K562 (cell line): Measurements from ENCODE around the gene NUP85. TPM values are rescaled to one million over a fixed set of nuclear protein-coding genes. Genes with fewer than 3 reads are reported as not detected.

Source experiments
- ATAC-seq: fragments of 200-7000 bp; cut with Tn5 transposase; 3 replicates; pipeline ENCODE4 v1.9.1; 2020; ENCODE audit warnings: moderate library complexity
- BruUV-seq: library from RNA; stranded (reverse); fragments of 400-500 nt; replicated peaks from 2 replicates; lab custom pipeline; 2021; lab: Mats Ljungman, UMichigan
- CTCF ChIA-PET: fragments of 300-600 bp; formaldehyde crosslinking; extraction: SDS; loops from one replicate; lab custom pipeline; 2021; ENCODE audit warnings: low intra/inter-chr PET ratio; lab: Yijun Ruan, JAX
- POLR2A ChIA-PET: fragments of 300-600, 350-650 bp; sonication (Branson Sonifier 250); formaldehyde crosslinking; extraction: SDS; loops from one replicate; lab custom pipeline; 2021; ENCODE audit warnings: antibody characterized with exemption, inconsistent platforms; lab: Yijun Ruan, JAX
- DNase-seq, 4 experiments: peaks; one replicate each; pipeline versions ENCODE4 v3.0.0 to v3.0.0-alpha.2; 2011 to 2018; ENCODE audit warnings: low spot score in 3 of 4, mixed read lengths in 3 of 4; ENCODE audit errors: extremely low read depth in 1 of 4
- FAIRE-seq: peaks from 2 replicates; lab custom pipeline; 2011; peaks lifted over from hg19 to GRCh38; lab: Jason Lieb, UNC
- H2AFZ ChIP-seq: 2 replicates; pipeline ENCODE4 v1.6.0; 2011; ENCODE audit warnings: low read depth, low read length, control low read depth, inconsistent platforms
- H3K27ac ChIP-seq: fragments of 200-600 bp; 3 replicates; pipeline ENCODE4 v1.8.0; 2011; ENCODE audit warnings: low read depth, mild to moderate bottlenecking, control low read depth, inconsistent platforms, low read length, moderate library complexity, mixed read lengths; ENCODE audit errors: extremely low read depth
- H3K27me3 ChIP-seq, 2 experiments: fragments of 300-600 bp in 1 of 2; 2 replicates in 1 of 2; 3 replicates in 1 of 2; pipeline versions ENCODE4 v1.6.0 to v1.8.0; 2011; ENCODE audit warnings: inconsistent platforms in 2 of 2, low read length in 2 of 2, mild to moderate bottlenecking in 1 of 2, mixed read lengths in 1 of 2, moderate library complexity in 1 of 2; ENCODE audit not compliant: control insufficient read depth in 2 of 2, insufficient read depth in 2 of 2
- H3K36me3 ChIP-seq: fragments of 300-600 bp; 3 replicates; pipeline ENCODE4 v1.8.0; 2011; ENCODE audit warnings: mild to moderate bottlenecking, low read length, inconsistent platforms; ENCODE audit not compliant: control insufficient read depth, insufficient read depth
- H3K4me1 ChIP-seq, 2 experiments: fragments of 200-600 bp in 1 of 2; replicated peaks in 1 of 2; 2 replicates in 1 of 2; 3 replicates in 1 of 2; pipeline versions ENCODE4 v1.5.1 to v1.8.0; 2011; ENCODE audit warnings: inconsistent platforms in 2 of 2, low read length in 2 of 2, mild to moderate bottlenecking in 1 of 2, mixed read lengths in 1 of 2, moderate library complexity in 1 of 2; ENCODE audit not compliant: control insufficient read depth in 2 of 2, insufficient read depth in 2 of 2
- H3K4me2 ChIP-seq: 2 replicates; pipeline ENCODE4 v1.6.1; 2011; ENCODE audit warnings: low read length, control low read depth, inconsistent platforms, mixed read lengths; ENCODE audit not compliant: insufficient read depth
- H3K4me3 ChIP-seq: fragments of 200-600 bp; sonication (generic), shearing (Covaris generic); 2 replicates; pipeline ENCODE4 v1.5.1; 2016; ENCODE audit warnings: control low read depth, inconsistent platforms
- H3K79me2 ChIP-seq: fragments of 200-600 bp; 3 replicates; pipeline ENCODE4 v1.8.0; 2011; ENCODE audit warnings: low read length, inconsistent platforms; ENCODE audit not compliant: control insufficient read depth, insufficient read depth
- H3K9ac ChIP-seq, 2 experiments: 2 replicates each; pipeline versions ENCODE4 v1.6.0 to v1.6.1; 2011; ENCODE audit warnings: low read depth in 2 of 2, low read length in 2 of 2, control low read depth in 1 of 2, inconsistent platforms in 1 of 2, mild to moderate bottlenecking in 1 of 2, mixed read lengths in 1 of 2; ENCODE audit not compliant: insufficient read depth in 1 of 2
- H3K9me1 ChIP-seq: one replicate; pipeline ENCODE4 v1.6.0; 2011; ENCODE audit warnings: inconsistent platforms, mild to moderate bottlenecking, low read length, moderate library complexity; ENCODE audit not compliant: control insufficient read depth, insufficient read depth
- H3K9me3 ChIP-seq: replicated peaks from 2 replicates; pipeline ENCODE4 v1.5.1; 2011; ENCODE audit warnings: low read depth, low read length, inconsistent platforms; ENCODE audit not compliant: control insufficient read depth, insufficient read depth
- H4K20me1 ChIP-seq: replicated peaks from 2 replicates; pipeline ENCODE4 v1.6.1; 2011; ENCODE audit warnings: low read length, inconsistent platforms, mixed read lengths; ENCODE audit not compliant: control insufficient read depth, insufficient read depth
- ARHGAP35 ChIP-seq: fragments of 450-650 bp; IDR thresholded peaks from 2 replicates; pipeline ENCODE4 v1.6.1; 2018; ENCODE audit not compliant: partially characterized antibody
- DMBX1 ChIP-seq: fragments of 250-450 bp; sonication (Bioruptor Pico); IDR thresholded peaks from 2 replicates; pipeline ENCODE4 v1.8.0; 2022; ENCODE audit warnings: inconsistent platforms, mild to moderate bottlenecking, moderate library complexity, borderline replicate concordance
- L3MBTL2 ChIP-seq: fragments of 450-650 bp; IDR thresholded peaks from 2 replicates; pipeline ENCODE4 v1.6.1; 2016; ENCODE audit warnings: mild to moderate bottlenecking, moderate library complexity
- MECOM ChIP-seq: fragments of 250-450 bp; sonication (Bioruptor Pico); IDR thresholded peaks from 2 replicates; pipeline ENCODE4 v1.8.0; 2022; ENCODE audit warnings: inconsistent platforms
- NFRKB ChIP-seq: fragments of 450-650 bp; IDR thresholded peaks from 2 replicates; pipeline ENCODE4 v1.6.1; 2016; ENCODE audit warnings: low read depth
- PBX2 ChIP-seq, 2 experiments: IDR thresholded peaks in 1 of 2; conservative IDR thresholded peaks in 1 of 2; 2 replicates each; pipeline ENCODE4 v1.6.1; 2016; ENCODE audit warnings: low read depth in 2 of 2, mild to moderate bottlenecking in 1 of 2, missing compliant biosample characterization in 1 of 2, missing genetic modification characterization in 1 of 2, moderate library complexity in 1 of 2
- POLR2AphosphoS2 ChIP-seq: IDR thresholded peaks from 2 replicates; pipeline ENCODE4 v1.6.1; 2012; ENCODE audit warnings: low read length, improper control_type of control experiment
- PTBP1 ChIP-seq: fragments of 200-400 bp; formaldehyde crosslinking; IDR thresholded peaks from 2 replicates; pipeline ENCODE4 v1.6.1; 2017; ENCODE audit warnings: low read depth, low read length
- SMARCC2 ChIP-seq: fragments of 450-650 bp; IDR thresholded peaks from 2 replicates; pipeline ENCODE4 v1.6.1; 2017; ENCODE audit warnings: antibody characterized with exemption, moderate library complexity, mild to moderate bottlenecking, low read depth
- SRSF3 ChIP-seq: fragments of 200-400 bp; formaldehyde crosslinking; IDR thresholded peaks from 2 replicates; pipeline ENCODE4 v1.6.1; 2016; ENCODE audit warnings: mild to moderate bottlenecking, low read length, moderate library complexity; ENCODE audit not compliant: insufficient read depth
- ZBTB26 ChIP-seq: fragments of 450-650 bp; formaldehyde crosslinking; IDR thresholded peaks from 2 replicates; pipeline ENCODE4 v1.4.0; 2022; ENCODE audit warnings: missing genetic modification characterization
- ZNF12 ChIP-seq: sonication (generic); formaldehyde crosslinking; IDR thresholded peaks from 2 replicates; pipeline ENCODE4 v1.4.0; 2020; ENCODE audit warnings: mild to moderate bottlenecking, missing genetic modification reagents
- ZNF263 ChIP-seq: sonication (generic); formaldehyde crosslinking; IDR thresholded peaks from 2 replicates; pipeline ENCODE4 v1.8.0; 2022; ENCODE audit warnings: mild to moderate bottlenecking, missing genetic modification reagents, borderline replicate concordance
- WGBS: fragments of 100-300 bp; shearing (Covaris generic); methylation state at CpG from one replicate; pipeline ENCODE4 v1.1.6; 2016; ENCODE audit warnings: low coverage, mixed read lengths; ENCODE audit not compliant: insufficient coverage; ENCODE audit errors: missing lambda C conversion rate; 5-methylcytosine and 5-hydroxymethylcytosine counted together
- in situ Hi-C: fragments of 300-500 bp; cut with MboI; formaldehyde crosslinking; loops from 4 replicates; pipeline ENCODE4 v1.15.0; 2018; ENCODE audit warnings: inconsistent platforms, mixed read lengths
- intact Hi-C: fragments of 100-400 bp; cut with micrococcal nuclease; formaldehyde crosslinking; loops from 2 replicates; pipeline ENCODE4 v1.14.2; 2022
- polyA plus RNA-seq, 8 experiments: library from polyadenylated mRNA; depleted of rRNA in 4 of 8; stranded (reverse) in 5 of 8; unstranded in 3 of 8; fragments of >200 nt; fragmentation: Nextera tagmentation in 2 of 8; fragmentation: Illumina TruSeq in 1 of 8; extraction: Ambion mirVana in 2 of 8; extraction: Trizol in 1 of 8; gene quantifications; 2 replicates each; pipeline versions ENCODE4 v1.2.1 to v1.2.3, GENCODE V29; 2011 to 2014; ENCODE audit warnings: inconsistent platforms in 1 of 8, missing spikeins in 1 of 8
- total RNA-seq, 7 experiments: library from RNA; depleted of rRNA in 6 of 7; stranded (reverse); fragments of >200 nt in 6 of 7; fragmentation: Illumina TruSeq in 2 of 7; extraction: Trizol in 2 of 7; gene quantifications; 2 replicates each; pipeline versions ENCODE4 v1.2.1 to v1.2.3, GENCODE V29; 2011 to 2021; ENCODE audit warnings: low replicate concordance in 1 of 7
- TF ChIP-seq, protein P1 (sequence below): sonication (generic); formaldehyde crosslinking; IDR thresholded peaks from 2 replicates; pipeline ENCODE4 v1.8.0; 2023; ENCODE audit warnings: missing genetic modification reagents, mild to moderate bottlenecking, borderline replicate concordance

NUP85 gene
- total and polyA plus RNA-seq, 9 of the 15 experiments (the other 6 are each of a cell fraction or from before 2014, with no cell fraction given): 50.2 to 177 (median 110) TPM

DNA sequence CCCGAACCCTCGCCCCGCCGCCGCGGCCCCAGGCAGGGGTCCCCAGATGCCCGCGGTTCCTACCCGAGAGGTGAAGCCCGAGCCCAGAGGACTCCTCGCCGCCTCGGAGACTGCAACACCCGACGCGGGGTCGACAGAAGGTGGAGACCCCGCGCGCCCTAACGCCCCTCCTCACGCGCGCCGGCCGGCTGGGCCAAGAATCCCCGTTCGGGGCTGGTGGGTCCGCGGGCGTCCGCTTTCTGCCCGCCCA is 23.2 kb upstream of the NUP85 start:
- 1% methylated on average over 25 of the region's 33 CpGs for WGBS
- H3K27ac ChIP-seq: peak overlapping the region; percentile 100
- H3K4me3 ChIP-seq: peak overlapping the region; percentile 100
- no peak overlapping the region for H2AFZ ChIP-seq
- ATAC-seq (peak; percentile 16; the same call in 1 of the 3 replicates), DNase-seq (no peak), FAIRE-seq (no peak)
- H3K4me2 ChIP-seq: peak overlapping the region; percentile 86; the same call in 1 of the 2 replicates
- ChIA-PET CTCF (no interaction called here), POLR2A (interaction anchor here (1.4 kb wide), 1 partner anchor 58 kb away, joined by 5 read pairs; no protein-coding TSS in a partner anchor)
- H3K9ac ChIP-seq: peak overlapping the region; percentile 94 to 99
- peaks cover 37% of the 10 kb centered on the region for H3K36me3 ChIP-seq
- in situ Hi-C loops (no loop called here), intact Hi-C loops (loop anchor here (5.0 kb wide), 1 partner anchor 50 kb away; the partner anchor contains the start of gene NT5C)
- no peaks in the 10 kb centered on the region for H4K20me1 ChIP-seq
- no peaks in the 10 kb centered on the region for H3K9me1 ChIP-seq
- BruUV-seq: no TSS peak
- peaks cover 18 to 26% of the 10 kb centered on the region in 2 experiments; a peak in 4 of 5 replicates for H3K4me1 ChIP-seq
- H3K79me2 ChIP-seq: peaks cover 64% of the 10 kb centered on the region
- H3K9me3 ChIP-seq: no peaks in the 10 kb centered on the region
- H3K27me3 ChIP-seq: no peaks in the 10 kb centered on the region
- no peak for TF ChIP-seq NFRKB
- TF ChIP-seq PBX2 (CRISPR knock-in tag; IDR thresholded peaks at IDR 0.05; ENCODE audit: low read depth): no peak
- no peak for TF ChIP-seq PBX2 (tag; conservative IDR thresholded peaks at IDR 0.05; ENCODE audit: low read depth)
- no peak for TF ChIP-seq SRSF3
- no peak for TF ChIP-seq PTBP1
- no peak for TF ChIP-seq MECOM
- no peak for TF ChIP-seq L3MBTL2
- TF ChIP-seq POLR2AphosphoS2: no peak
- no peak for TF ChIP-seq SMARCC2
- TF ChIP-seq, protein P1, sequence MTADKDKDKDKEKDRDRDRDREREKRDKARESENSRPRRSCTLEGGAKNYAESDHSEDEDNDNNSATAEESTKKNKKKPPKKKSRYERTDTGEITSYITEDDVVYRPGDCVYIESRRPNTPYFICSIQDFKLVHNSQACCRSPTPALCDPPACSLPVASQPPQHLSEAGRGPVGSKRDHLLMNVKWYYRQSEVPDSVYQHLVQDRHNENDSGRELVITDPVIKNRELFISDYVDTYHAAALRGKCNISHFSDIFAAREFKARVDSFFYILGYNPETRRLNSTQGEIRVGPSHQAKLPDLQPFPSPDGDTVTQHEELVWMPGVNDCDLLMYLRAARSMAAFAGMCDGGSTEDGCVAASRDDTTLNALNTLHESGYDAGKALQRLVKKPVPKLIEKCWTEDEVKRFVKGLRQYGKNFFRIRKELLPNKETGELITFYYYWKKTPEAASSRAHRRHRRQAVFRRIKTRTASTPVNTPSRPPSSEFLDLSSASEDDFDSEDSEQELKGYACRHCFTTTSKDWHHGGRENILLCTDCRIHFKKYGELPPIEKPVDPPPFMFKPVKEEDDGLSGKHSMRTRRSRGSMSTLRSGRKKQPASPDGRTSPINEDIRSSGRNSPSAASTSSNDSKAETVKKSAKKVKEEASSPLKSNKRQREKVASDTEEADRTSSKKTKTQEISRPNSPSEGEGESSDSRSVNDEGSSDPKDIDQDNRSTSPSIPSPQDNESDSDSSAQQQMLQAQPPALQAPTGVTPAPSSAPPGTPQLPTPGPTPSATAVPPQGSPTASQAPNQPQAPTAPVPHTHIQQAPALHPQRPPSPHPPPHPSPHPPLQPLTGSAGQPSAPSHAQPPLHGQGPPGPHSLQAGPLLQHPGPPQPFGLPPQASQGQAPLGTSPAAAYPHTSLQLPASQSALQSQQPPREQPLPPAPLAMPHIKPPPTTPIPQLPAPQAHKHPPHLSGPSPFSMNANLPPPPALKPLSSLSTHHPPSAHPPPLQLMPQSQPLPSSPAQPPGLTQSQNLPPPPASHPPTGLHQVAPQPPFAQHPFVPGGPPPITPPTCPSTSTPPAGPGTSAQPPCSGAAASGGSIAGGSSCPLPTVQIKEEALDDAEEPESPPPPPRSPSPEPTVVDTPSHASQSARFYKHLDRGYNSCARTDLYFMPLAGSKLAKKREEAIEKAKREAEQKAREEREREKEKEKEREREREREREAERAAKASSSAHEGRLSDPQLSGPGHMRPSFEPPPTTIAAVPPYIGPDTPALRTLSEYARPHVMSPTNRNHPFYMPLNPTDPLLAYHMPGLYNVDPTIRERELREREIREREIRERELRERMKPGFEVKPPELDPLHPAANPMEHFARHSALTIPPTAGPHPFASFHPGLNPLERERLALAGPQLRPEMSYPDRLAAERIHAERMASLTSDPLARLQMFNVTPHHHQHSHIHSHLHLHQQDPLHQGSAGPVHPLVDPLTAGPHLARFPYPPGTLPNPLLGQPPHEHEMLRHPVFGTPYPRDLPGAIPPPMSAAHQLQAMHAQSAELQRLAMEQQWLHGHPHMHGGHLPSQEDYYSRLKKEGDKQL (CRISPR knock-in tag): no peak
- TF ChIP-seq ZNF12 (CRISPR knock-in tag): no peak
- TF ChIP-seq DMBX1 (CRISPR knock-in tag): no peak
- no peak for TF ChIP-seq ZNF263 (CRISPR knock-in tag)
- TF ChIP-seq ARHGAP35: no peak
- no peak for TF ChIP-seq ZBTB26 (CRISPR knock-in tag)
